ENCODE data around the gene TLDC2. TPM values are rescaled to one million over a fixed set of nuclear protein-coding genes. Genes with fewer than 3 reads are reported as not detected.

The TLDC2 gene
- total RNA-seq, 2 experiments from 2014 or later: not detected

GRCh38 chr20:36878941-36879340 is 3.0 kb downstream of the TLDC2 start:
- Mint-ChIP-seq H3K27ac (no peak overlapping the region), H3K27me3 (no peaks in the 10 kb centered on the region), H3K4me3 (no peak overlapping the region), H3K4me1 (ENCODE audit: low read depth) (no peaks in the 10 kb centered on the region), H3K9me3 (no peaks in the 10 kb centered on the region), H3K36me3 (ENCODE audit: low read depth) (no peaks in the 10 kb centered on the region)
- Histone ChIP-seq H3K27ac (ENCODE audit: low read depth in 1 of 2, low read length in 2 of 2) (no peak overlapping the region), H3K36me3 (ENCODE audit: insufficient read depth, low read length) (no peaks in the 10 kb centered on the region), H3K27me3 (ENCODE audit: control insufficient read depth in 1 of 2, insufficient read depth in 2 of 2, low read length in 2 of 2) (no peaks in the 10 kb centered on the region), H3K4me3 (ENCODE audit: low read length) (no peak overlapping the region), H3K9me3 (ENCODE audit: control insufficient read depth in 1 of 2, insufficient read depth in 1 of 2, low read length in 2 of 2) (no peaks in the 10 kb centered on the region), H3K4me1 (ENCODE audit: insufficient read depth, low read length) (no peaks in the 10 kb centered on the region)
- TF ChIP-seq CTCF (IDR thresholded peaks at IDR 0.05): no peak
- ChIA-PET POLR2A (no interaction called here), CTCF (no interaction called here)
- intact Hi-C loops (cut with DNase I, micrococcal nuclease): no loop called here
- ATAC-seq (ENCODE audit: poor library complexity) (no peak), DNase-seq (no peak)

GRCh38 chr20:36880741-36881250 is 4.9 kb downstream of the TLDC2 start:
- intact Hi-C loops (cut with DNase I, micrococcal nuclease): loop anchor here in 1 of 2 experiments (10.0 kb wide), 1 partner anchor 676 kb away; no protein-coding TSS in a partner anchor
- Mint-ChIP-seq H3K9me3 (no peaks in the 10 kb centered on the region), H3K36me3 (ENCODE audit: low read depth) (no peaks in the 10 kb centered on the region)

GRCh38 chr20:36881331-36881730 is 5.4 kb downstream of the TLDC2 start:
- Histone ChIP-seq H3K9me3 (ENCODE audit: control insufficient read depth in 1 of 2, insufficient read depth in 1 of 2, low read length in 2 of 2) (no peaks in the 10 kb centered on the region), H3K4me1 (ENCODE audit: insufficient read depth, low read length) (peaks cover under 1% of the 10 kb centered on the region), H3K36me3 (ENCODE audit: insufficient read depth, low read length) (no peaks in the 10 kb centered on the region), H3K27me3 (ENCODE audit: control insufficient read depth in 1 of 2, insufficient read depth in 2 of 2, low read length in 2 of 2) (no peaks in the 10 kb centered on the region), H3K27ac (ENCODE audit: low read depth in 1 of 2, low read length in 2 of 2) (no peak overlapping the region), H3K4me3 (ENCODE audit: low read length) (no peak overlapping the region)
- intact Hi-C loops (cut with DNase I, micrococcal nuclease): loop anchor here in 1 of 2 experiments (10.0 kb wide), 1 partner anchor 677 kb away; no protein-coding TSS in a partner anchor
- POLR2A ChIA-PET: no interaction called here
- ATAC-seq (ENCODE audit: poor library complexity) (no peak), DNase-seq (no peak)
- Mint-ChIP-seq H3K9me3 (no peaks in the 10 kb centered on the region), H3K4me1 (ENCODE audit: low read depth) (no peaks in the 10 kb centered on the region), H3K4me3 (no peak overlapping the region), H3K27ac (no peak overlapping the region), H3K36me3 (ENCODE audit: low read depth) (no peaks in the 10 kb centered on the region), H3K27me3 (no peaks in the 10 kb centered on the region)
- CTCF ChIA-PET: no interaction called here
- no peak for TF ChIP-seq CTCF (IDR thresholded peaks at IDR 0.05)

More at GRCh38 chr20:36880741-36881250, 4.9 kb downstream of the TLDC2 start:
- Histone ChIP-seq H3K27me3 (ENCODE audit: control insufficient read depth in 1 of 2, insufficient read depth in 2 of 2, low read length in 2 of 2) (no peaks in the 10 kb centered on the region), H3K27ac (ENCODE audit: low read depth in 1 of 2, low read length in 2 of 2) (no peak overlapping the region), H3K9me3 (ENCODE audit: control insufficient read depth in 1 of 2, insufficient read depth in 1 of 2, low read length in 2 of 2) (no peaks in the 10 kb centered on the region), H3K4me3 (ENCODE audit: low read length) (no peak overlapping the region), H3K4me1 (ENCODE audit: insufficient read depth, low read length) (no peaks in the 10 kb centered on the region), H3K36me3 (ENCODE audit: insufficient read depth, low read length) (no peaks in the 10 kb centered on the region)
- Mint-ChIP-seq H3K4me3 (no peak overlapping the region), H3K27me3 (no peaks in the 10 kb centered on the region), H3K4me1 (ENCODE audit: low read depth) (no peaks in the 10 kb centered on the region), H3K27ac (no peak overlapping the region)
- DNase-seq (no peak), ATAC-seq (ENCODE audit: poor library complexity) (no peak)
- no peak for TF ChIP-seq CTCF (IDR thresholded peaks at IDR 0.05)
- ChIA-PET POLR2A (no interaction called here), CTCF (no interaction called here)

Data from CD4-positive, alpha-beta T cell (primary cell).